K562 (cell line): ENCODE results near the gene UTP14A. TPM values are rescaled to one million over a fixed set of nuclear protein-coding genes. Genes with fewer than 3 reads are reported as not detected.
A peak's percentile ranks its signal among the peaks of the same experiment; 100 is the strongest.

ENCODE experiments used
- ATAC-seq: fragments of 200-7000 bp; cut with Tn5 transposase; 3 replicates; pipeline ENCODE4 v1.9.1; 2020; ENCODE audit warnings: moderate library complexity
- BruUV-seq: library from RNA; stranded (reverse); fragments of 400-500 nt; replicated peaks from 2 replicates; lab custom pipeline; 2021; lab: Mats Ljungman, UMichigan
- CTCF ChIA-PET: fragments of 300-600 bp; formaldehyde crosslinking; extraction: SDS; loops from one replicate; lab custom pipeline; 2021; ENCODE audit warnings: low intra/inter-chr PET ratio; lab: Yijun Ruan, JAX
- POLR2A ChIA-PET: fragments of 300-600, 350-650 bp; sonication (Branson Sonifier 250); formaldehyde crosslinking; extraction: SDS; loops from one replicate; lab custom pipeline; 2021; ENCODE audit warnings: antibody characterized with exemption, inconsistent platforms; lab: Yijun Ruan, JAX
- DNase-seq, 4 experiments: peaks; one replicate each; pipeline versions ENCODE4 v3.0.0 to v3.0.0-alpha.2; 2011 to 2018; ENCODE audit warnings: low spot score in 3 of 4, mixed read lengths in 3 of 4; ENCODE audit errors: extremely low read depth in 1 of 4
- FAIRE-seq: peaks from 2 replicates; lab custom pipeline; 2011; peaks lifted over from hg19 to GRCh38; lab: Jason Lieb, UNC
- H2AFZ ChIP-seq: 2 replicates; pipeline ENCODE4 v1.6.0; 2011; ENCODE audit warnings: low read depth, low read length, control low read depth, inconsistent platforms
- H3K27ac ChIP-seq: fragments of 200-600 bp; 3 replicates; pipeline ENCODE4 v1.8.0; 2011; ENCODE audit warnings: low read depth, mild to moderate bottlenecking, control low read depth, inconsistent platforms, low read length, moderate library complexity, mixed read lengths; ENCODE audit errors: extremely low read depth
- H3K27me3 ChIP-seq, 2 experiments: fragments of 300-600 bp in 1 of 2; 2 replicates in 1 of 2; 3 replicates in 1 of 2; pipeline versions ENCODE4 v1.6.0 to v1.8.0; 2011; ENCODE audit warnings: inconsistent platforms in 2 of 2, low read length in 2 of 2, mild to moderate bottlenecking in 1 of 2, mixed read lengths in 1 of 2, moderate library complexity in 1 of 2; ENCODE audit not compliant: control insufficient read depth in 2 of 2, insufficient read depth in 2 of 2
- H3K36me3 ChIP-seq: fragments of 300-600 bp; 3 replicates; pipeline ENCODE4 v1.8.0; 2011; ENCODE audit warnings: mild to moderate bottlenecking, low read length, inconsistent platforms; ENCODE audit not compliant: control insufficient read depth, insufficient read depth
- H3K4me1 ChIP-seq, 2 experiments: fragments of 200-600 bp in 1 of 2; replicated peaks in 1 of 2; 2 replicates in 1 of 2; 3 replicates in 1 of 2; pipeline versions ENCODE4 v1.5.1 to v1.8.0; 2011; ENCODE audit warnings: inconsistent platforms in 2 of 2, low read length in 2 of 2, mild to moderate bottlenecking in 1 of 2, mixed read lengths in 1 of 2, moderate library complexity in 1 of 2; ENCODE audit not compliant: control insufficient read depth in 2 of 2, insufficient read depth in 2 of 2
- H3K4me2 ChIP-seq: 2 replicates; pipeline ENCODE4 v1.6.1; 2011; ENCODE audit warnings: low read length, control low read depth, inconsistent platforms, mixed read lengths; ENCODE audit not compliant: insufficient read depth
- H3K4me3 ChIP-seq: fragments of 200-600 bp; sonication (generic), shearing (Covaris generic); 2 replicates; pipeline ENCODE4 v1.5.1; 2016; ENCODE audit warnings: control low read depth, inconsistent platforms
- H3K79me2 ChIP-seq: fragments of 200-600 bp; 3 replicates; pipeline ENCODE4 v1.8.0; 2011; ENCODE audit warnings: low read length, inconsistent platforms; ENCODE audit not compliant: control insufficient read depth, insufficient read depth
- H3K9ac ChIP-seq, 2 experiments: 2 replicates each; pipeline versions ENCODE4 v1.6.0 to v1.6.1; 2011; ENCODE audit warnings: low read depth in 2 of 2, low read length in 2 of 2, control low read depth in 1 of 2, inconsistent platforms in 1 of 2, mild to moderate bottlenecking in 1 of 2, mixed read lengths in 1 of 2; ENCODE audit not compliant: insufficient read depth in 1 of 2
- H3K9me1 ChIP-seq: one replicate; pipeline ENCODE4 v1.6.0; 2011; ENCODE audit warnings: inconsistent platforms, mild to moderate bottlenecking, low read length, moderate library complexity; ENCODE audit not compliant: control insufficient read depth, insufficient read depth
- H3K9me3 ChIP-seq: replicated peaks from 2 replicates; pipeline ENCODE4 v1.5.1; 2011; ENCODE audit warnings: low read depth, low read length, inconsistent platforms; ENCODE audit not compliant: control insufficient read depth, insufficient read depth
- H4K20me1 ChIP-seq: replicated peaks from 2 replicates; pipeline ENCODE4 v1.6.1; 2011; ENCODE audit warnings: low read length, inconsistent platforms, mixed read lengths; ENCODE audit not compliant: control insufficient read depth, insufficient read depth
- BCL6 ChIP-seq: fragments of 250-450 bp; sonication (Bioruptor Pico); IDR thresholded peaks from 2 replicates; pipeline ENCODE4 v1.4.0; 2020
- CBX8 ChIP-seq: fragments of 200-600 bp; sonication (generic); IDR thresholded peaks from 2 replicates; pipeline ENCODE4 v1.6.1; 2012; ENCODE audit warnings: borderline replicate concordance, mixed run types, low read depth, mild to moderate bottlenecking, moderate library complexity, mixed read lengths, low read length, control low read depth, inconsistent platforms; ENCODE audit not compliant: poor library complexity, severe bottlenecking; ENCODE audit errors: extremely low read depth
- CREM ChIP-seq: IDR thresholded peaks from 2 replicates; pipeline ENCODE4 v1.6.1; 2014; ENCODE audit warnings: antibody characterized with exemption, low read depth
- CTBP1 ChIP-seq: fragments of 450-650 bp; IDR thresholded peaks from 2 replicates; pipeline ENCODE4 v1.6.1; 2016; ENCODE audit warnings: borderline replicate concordance
- EGR1 ChIP-seq: fragments of 450-650 bp; conservative IDR thresholded peaks from 2 replicates; pipeline ENCODE4 v1.6.1; 2017; ENCODE audit warnings: mild to moderate bottlenecking
- HMBOX1 ChIP-seq: sonication (generic); IDR thresholded peaks from 2 replicates; pipeline ENCODE4 v1.6.1; 2016
- HMG20B ChIP-seq: fragments of 250-450 bp; sonication (Bioruptor Pico); IDR thresholded peaks from 2 replicates; pipeline ENCODE4 v1.5.0; 2021; ENCODE audit warnings: mild to moderate bottlenecking
- JUND ChIP-seq, 2 experiments: IDR thresholded peaks; 2 replicates in 1 of 2; 3 replicates in 1 of 2; pipeline ENCODE4 v1.6.1; 2011; ENCODE audit warnings: borderline replicate concordance in 2 of 2, low read depth in 2 of 2, low read length in 2 of 2, improper control_type of control experiment in 1 of 2, missing biosample characterization in 1 of 2, missing genetic modification characterization in 1 of 2, missing genetic modification reagents in 1 of 2
- MTA3 ChIP-seq: fragments of 450-650 bp; formaldehyde crosslinking; IDR thresholded peaks from 2 replicates; pipeline ENCODE4 v1.6.1; 2017; ENCODE audit warnings: mild to moderate bottlenecking, borderline replicate concordance
- NFIX ChIP-seq: fragments of 250-450 bp; sonication (Bioruptor Pico); IDR thresholded peaks from 2 replicates; pipeline ENCODE4 v1.4.0; 2020; ENCODE audit warnings: low read depth, mild to moderate bottlenecking, moderate library complexity
- NONO ChIP-seq, 2 experiments: fragments of 200-400 bp in 1 of 2; fragments of 450-650 bp in 1 of 2; formaldehyde crosslinking in 1 of 2; IDR thresholded peaks; 2 replicates each; pipeline ENCODE4 v1.6.1; 2017; ENCODE audit warnings: low read depth in 2 of 2, mild to moderate bottlenecking in 2 of 2, moderate library complexity in 2 of 2, low read length in 1 of 2
- PML ChIP-seq: IDR thresholded peaks from 2 replicates; pipeline ENCODE4 v1.6.1; 2012; ENCODE audit warnings: low read length, inconsistent platforms
- RBBP5 ChIP-seq: fragments of 200-600 bp; sonication (generic); IDR thresholded peaks from 2 replicates; pipeline ENCODE4 v1.6.1; 2012; ENCODE audit warnings: borderline replicate concordance, mild to moderate bottlenecking, low read length, control low read depth, inconsistent platforms; ENCODE audit not compliant: insufficient read depth, poor library complexity, severe bottlenecking
- SMARCA5 ChIP-seq: fragments of 450-650 bp; IDR thresholded peaks from 2 replicates; pipeline ENCODE4 v1.6.1; 2016
- ZSCAN32 ChIP-seq: fragments of 450-650 bp; formaldehyde crosslinking; IDR thresholded peaks from 2 replicates; pipeline ENCODE4 v1.4.0; 2020; ENCODE audit warnings: mild to moderate bottlenecking, moderate library complexity
- WGBS: fragments of 100-300 bp; shearing (Covaris generic); methylation state at CpG from one replicate; pipeline ENCODE4 v1.1.6; 2016; ENCODE audit warnings: low coverage, mixed read lengths; ENCODE audit not compliant: insufficient coverage; ENCODE audit errors: missing lambda C conversion rate; 5-methylcytosine and 5-hydroxymethylcytosine counted together
- in situ Hi-C: fragments of 300-500 bp; cut with MboI; formaldehyde crosslinking; loops from 4 replicates; pipeline ENCODE4 v1.15.0; 2018; ENCODE audit warnings: inconsistent platforms, mixed read lengths
- intact Hi-C: fragments of 100-400 bp; cut with micrococcal nuclease; formaldehyde crosslinking; loops from 2 replicates; pipeline ENCODE4 v1.14.2; 2022
- polyA plus RNA-seq, 8 experiments: library from polyadenylated mRNA; depleted of rRNA in 4 of 8; stranded (reverse) in 5 of 8; unstranded in 3 of 8; fragments of >200 nt; fragmentation: Nextera tagmentation in 2 of 8; fragmentation: Illumina TruSeq in 1 of 8; extraction: Ambion mirVana in 2 of 8; extraction: Trizol in 1 of 8; gene quantifications; 2 replicates each; pipeline versions ENCODE4 v1.2.1 to v1.2.3, GENCODE V29; 2011 to 2014; ENCODE audit warnings: inconsistent platforms in 1 of 8, missing spikeins in 1 of 8
- total RNA-seq, 7 experiments: library from RNA; depleted of rRNA in 6 of 7; stranded (reverse); fragments of >200 nt in 6 of 7; fragmentation: Illumina TruSeq in 2 of 7; extraction: Trizol in 2 of 7; gene quantifications; 2 replicates each; pipeline versions ENCODE4 v1.2.1 to v1.2.3, GENCODE V29; 2011 to 2021; ENCODE audit warnings: low replicate concordance in 1 of 7

UTP14A gene
- total and polyA plus RNA-seq, 9 of the 15 experiments (the other 6 are each of a cell fraction or from before 2014, with no cell fraction given) = 30.5 to 91.0 (median 64.1) TPM

- TF ChIP-seq HMBOX1 (no peak), NFIX (CRISPR knock-in tag) (no peak), RBBP5 (peak; percentile 61), NONO (IDR thresholded peaks at IDR 0.05; ENCODE audit: low read depth in 2 of 2, low read length in 1 of 2) (peak in 1 of 2 experiments; percentile 78; a peak in 2 of 4 replicates), SMARCA5 (0 out of 2 replicates have a peak, but pooled peaks have one; percentile 49)
Observed at GRCh38 chrX:129932016-129932820, 26.3 kb downstream of the UTP14A start (continued).

- peak; percentile 60 to 77 (median 64) for DNase-seq
- Histone ChIP-seq H3K36me3 (peaks cover 21% of the 10 kb centered on the region), H3K9ac (peak overlapping the region; percentile 53 to 91), H3K9me1 (no peaks in the 10 kb centered on the region), H3K4me1 (peaks cover 4 to 19% of the 10 kb centered on the region in 2 experiments; a peak in 3 of 5 replicates), H3K4me3 (peak overlapping the region; percentile 49), H3K27me3 (no peaks in the 10 kb centered on the region), H4K20me1 (no peaks in the 10 kb centered on the region), H3K4me2 (peak overlapping the region; percentile 63), H2AFZ (peak overlapping the region; percentile 66), H3K27ac (peak overlapping the region; percentile 78), H3K79me2 (no peaks in the 10 kb centered on the region), H3K9me3 (no peaks in the 10 kb centered on the region)
- CTCF ChIA-PET = interaction anchor here (0.6 kb wide), 1 partner anchor 193 kb away, joined by 6 read pairs; no protein-coding TSS in a partner anchor
- intact Hi-C loops = loop anchor here (1.0 to 2.0 kb wide), 2 partner anchors 28 to 50 kb away; partner anchors contain the start of gene BCORL1
- ATAC-seq = peak; percentile 40
- 13% methylated on average over 37 of the region's 47 CpGs for WGBS
- FAIRE-seq = peak; percentile 37
- no TSS peak for BruUV-seq
- POLR2A ChIA-PET = no interaction called here
- in situ Hi-C loops = no loop called here
- TF ChIP-seq CTBP1 = peak; percentile 68; the same call in 1 of the 2 replicates
- no peak for TF ChIP-seq HMG20B
- no peak for TF ChIP-seq PML
- TF ChIP-seq BCL6 (CRISPR knock-in tag) = no peak
- TF ChIP-seq EGR1 = 0 out of 2 replicates have a peak, but pooled peaks have one; percentile 28
- TF ChIP-seq CREM = 0 out of 2 replicates have a peak, but pooled peaks have one; percentile 28
- TF ChIP-seq JUND (IDR thresholded peaks at IDR 0.05; ENCODE audit: borderline replicate concordance, low read depth, low read length) = peak; percentile 43; the same call in 1 of the 2 replicates
- no peak; the same call in 2 of the 3 replicates for TF ChIP-seq JUND (tag; IDR thresholded peaks at IDR 0.05; ENCODE audit: borderline replicate concordance, low read depth, low read length)
- TF ChIP-seq ZSCAN32 = no peak
- TF ChIP-seq MTA3 = peak; percentile 62; the same call in 1 of the 2 replicates
- TF ChIP-seq CBX8 = no peak
Observed at GRCh38 chrX:129932821-129933321, 26.9 kb downstream of the UTP14A start.
